HepG2 (cell line): ENCODE data around the gene SIAH2. TPM values are rescaled to one million over a fixed set of nuclear protein-coding genes. Genes with fewer than 3 reads are reported as not detected.
A peak's percentile ranks its signal among the peaks of the same experiment; 100 is the strongest.

Source experiments
- ATAC-seq: fragments of 200-7000 bp; cut with Tn5 transposase; 3 replicates; pipeline ENCODE4 v1.9.1; 2020; ENCODE audit warnings: mild to moderate bottlenecking, moderate library complexity
- BruUV-seq: library from RNA; stranded (reverse); fragments of 400-500 nt; replicated peaks from 2 replicates; lab custom pipeline; 2021; lab: Mats Ljungman, UMichigan
- CTCF ChIA-PET: fragments of 300-600 bp; formaldehyde crosslinking; extraction: SDS; loops from one replicate; lab custom pipeline; 2021; ENCODE audit warnings: low total read pairs, inconsistent platforms, low intra/inter-chr PET ratio; lab: Yijun Ruan, JAX
- POLR2A ChIA-PET: fragments of 350-600 bp; sonication (Branson Sonifier 250); formaldehyde crosslinking; loops from one replicate; lab custom pipeline; 2020; ENCODE audit warnings: antibody characterized with exemption, inconsistent platforms; lab: Yijun Ruan, JAX
- DNase-seq: peaks from one replicate; pipeline ENCODE4 v3.0.0-alpha.2; 2015; ENCODE audit warnings: low spot score
- FAIRE-seq: peaks from 3 replicates; lab custom pipeline; 2011; peaks lifted over from hg19 to GRCh38; lab: Jason Lieb, UNC
- H2AFZ ChIP-seq: one replicate; pipeline ENCODE4 v1.6.1; 2011; ENCODE audit warnings: low read length, inconsistent platforms
- H3K27ac ChIP-seq: fragments of 300-600 bp; 3 replicates; pipeline ENCODE4 v1.8.0; 2011; ENCODE audit warnings: mixed run types, mild to moderate bottlenecking, mixed read lengths, low read length, inconsistent platforms; ENCODE audit not compliant: insufficient read depth; ENCODE audit errors: extremely low read length
- H3K27me3 ChIP-seq, 2 experiments: fragments of 200-600 bp in 1 of 2; 2 replicates in 1 of 2; 3 replicates in 1 of 2; pipeline versions ENCODE4 v1.6.0 to v1.8.0; 2011; ENCODE audit warnings: low read length in 2 of 2, mild to moderate bottlenecking in 2 of 2, moderate library complexity in 2 of 2, inconsistent platforms in 1 of 2; ENCODE audit not compliant: insufficient read depth in 2 of 2, control insufficient read depth in 1 of 2
- H3K36me3 ChIP-seq, 2 experiments: fragments of 200-600 bp in 1 of 2; replicated peaks in 1 of 2; 2 replicates in 1 of 2; 3 replicates in 1 of 2; pipeline versions ENCODE4 v1.5.1 to v1.8.0; 2011; ENCODE audit warnings: low read length in 2 of 2, inconsistent platforms in 1 of 2; ENCODE audit not compliant: insufficient read depth in 2 of 2, control insufficient read depth in 1 of 2
- H3K4me1 ChIP-seq: 2 replicates; pipeline ENCODE4 v1.5.1; 2012; ENCODE audit warnings: low read length, inconsistent platforms; ENCODE audit not compliant: insufficient read depth
- H3K4me2 ChIP-seq: 2 replicates; pipeline ENCODE4 v1.6.0; 2011; ENCODE audit warnings: low read depth, low read length, inconsistent platforms
- H3K4me3 ChIP-seq, 3 experiments: fragments of 200-600 bp in 1 of 3; sonication (generic), shearing (Covaris generic) in 1 of 3; replicated peaks in 1 of 3; 2 replicates each; pipeline ENCODE4 v1.5.1; 2011 to 2016; ENCODE audit warnings: low read length in 3 of 3, inconsistent platforms in 2 of 3, low read depth in 2 of 3, mild to moderate bottlenecking in 2 of 3, control low read depth in 1 of 3, mixed read lengths in 1 of 3; ENCODE audit not compliant: insufficient read depth in 1 of 3
- H3K79me2 ChIP-seq: one replicate; pipeline ENCODE4 v1.6.1; 2011; ENCODE audit warnings: low read length, inconsistent platforms; ENCODE audit not compliant: insufficient read depth
- H3K9ac ChIP-seq: 2 replicates; pipeline ENCODE4 v1.6.0; 2011; ENCODE audit warnings: mild to moderate bottlenecking, low read depth, low read length, inconsistent platforms; ENCODE audit not compliant: insufficient read depth
- H3K9me3 ChIP-seq: 2 replicates; pipeline ENCODE4 v1.5.1; 2012; ENCODE audit warnings: mild to moderate bottlenecking, low read length
- H4K20me1 ChIP-seq: 2 replicates; pipeline ENCODE4 v1.6.0; 2011; ENCODE audit warnings: inconsistent platforms, mild to moderate bottlenecking, low read length, moderate library complexity; ENCODE audit not compliant: insufficient read depth
- DMAP1 ChIP-seq: IDR thresholded peaks from 2 replicates; pipeline ENCODE4 v1.6.1; 2016
- NAIF1 ChIP-seq: sonication (generic); formaldehyde crosslinking; IDR thresholded peaks from 2 replicates; pipeline ENCODE4 v1.5.0; 2020; ENCODE audit warnings: mild to moderate bottlenecking, missing genetic modification reagents, borderline replicate concordance
- RFXAP ChIP-seq: sonication (generic); formaldehyde crosslinking; IDR thresholded peaks from 2 replicates; pipeline ENCODE4 v1.4.0; 2020; ENCODE audit warnings: missing genetic modification reagents, borderline replicate concordance
- SNAI1 ChIP-seq: sonication (generic); formaldehyde crosslinking; IDR thresholded peaks from 2 replicates; pipeline ENCODE4 v1.5.0; 2020; ENCODE audit warnings: mild to moderate bottlenecking, missing genetic modification reagents, borderline replicate concordance
- ZBTB14 ChIP-seq: sonication (generic); formaldehyde crosslinking; IDR thresholded peaks from 2 replicates; pipeline ENCODE4 v1.4.0; 2020; ENCODE audit warnings: missing genetic modification reagents
- ZNF232 ChIP-seq: sonication (generic); formaldehyde crosslinking; IDR thresholded peaks from 2 replicates; pipeline ENCODE4 v1.4.0; 2020; ENCODE audit warnings: missing genetic modification reagents, borderline replicate concordance
- ZNF510 ChIP-seq: sonication (generic); formaldehyde crosslinking; IDR thresholded peaks from 2 replicates; pipeline ENCODE4 v1.4.0; 2020; ENCODE audit warnings: low read depth, mild to moderate bottlenecking, missing genetic modification reagents
- ZNF569 ChIP-seq: sonication (generic); formaldehyde crosslinking; IDR thresholded peaks from 2 replicates; pipeline ENCODE4 v1.5.0; 2020; ENCODE audit warnings: mild to moderate bottlenecking, missing genetic modification reagents, moderate library complexity, borderline replicate concordance
- ZNF605 ChIP-seq: sonication (generic); formaldehyde crosslinking; IDR thresholded peaks from 2 replicates; pipeline ENCODE4 v1.8.0; 2022; ENCODE audit warnings: mild to moderate bottlenecking, missing genetic modification reagents
- ZNF687 ChIP-seq: sonication (generic); formaldehyde crosslinking; IDR thresholded peaks from 2 replicates; pipeline ENCODE4 v1.5.1; 2020; ENCODE audit warnings: mild to moderate bottlenecking, missing genetic modification reagents, moderate library complexity
- ZSCAN9 ChIP-seq: IDR thresholded peaks from 2 replicates; pipeline ENCODE4 v1.6.1; 2016; ENCODE audit warnings: borderline replicate concordance
- WGBS: methylation state at CpG from one replicate; pipeline ENCODE4 v1.1.6; 2017; ENCODE audit warnings: low lambda C conversion rate; 5-methylcytosine and 5-hydroxymethylcytosine counted together
- in situ Hi-C: cut with HindIII; loops from 2 replicates; pipeline ENCODE4 v1.10.0; 2017; ENCODE audit warnings: low pct_unique_long_range_greater_than_20kb; ENCODE audit not compliant: extremely low pct_ligation_motif_present
- intact Hi-C: fragments of 100-400 bp; cut with micrococcal nuclease; formaldehyde crosslinking; loops from one replicate; pipeline ENCODE4 v1.10.0; 2022; ENCODE audit not compliant: unreplicated experiment
- polyA plus RNA-seq, 8 experiments: library from polyadenylated mRNA; depleted of rRNA in 3 of 8; stranded (reverse) in 7 of 8; unstranded in 1 of 8; fragments of >200 nt; fragmentation: Illumina TruSeq in 4 of 8; extraction: Trizol in 4 of 8; gene quantifications; 2 replicates each; pipeline versions ENCODE4 v1.2.1 to v1.2.3, GENCODE V29; 2011 to 2016; ENCODE audit warnings: low read depth in 4 of 8, missing spikeins in 1 of 8, mixed read lengths in 1 of 8; ENCODE audit not compliant: insufficient read depth in 1 of 8
- total RNA-seq, 5 experiments: library from RNA; depleted of rRNA; stranded (reverse); fragments of >200 nt; fragmentation: Illumina TruSeq; extraction: Trizol; gene quantifications; 2 replicates each; pipeline ENCODE4 v1.2.3, GENCODE V29; 2016; ENCODE audit warnings: low read depth in 1 of 5
- TF ChIP-seq, protein P1 (sequence below): sonication (generic); formaldehyde crosslinking; IDR thresholded peaks from 2 replicates; pipeline ENCODE4 v1.4.0; 2020; ENCODE audit warnings: mild to moderate bottlenecking, missing genetic modification reagents, borderline replicate concordance

SIAH2 gene
- total and polyA plus RNA-seq, 2 of the 13 experiments (the other 11 are each of a cell fraction or from before 2014, with no cell fraction given): 71.8 to 117 TPM

- H4K20me1 ChIP-seq: peaks cover 38% of the 10 kb centered on the region
- peaks cover 63% of the 10 kb centered on the region for H3K4me1 ChIP-seq
- no peak overlapping the region for H2AFZ ChIP-seq
- no peak for FAIRE-seq
- CTCF ChIA-PET: no interaction called here
- DNase-seq: peak; percentile 36
- under 1% methylated on average over 31 of the region's 48 CpGs for WGBS
- peak overlapping the region; percentile 99 for H3K27ac ChIP-seq
- H3K4me3 ChIP-seq: peak overlapping the region; percentile 97 to 100 (median 98)
- peaks cover 65% of the 10 kb centered on the region for H3K79me2 ChIP-seq
- POLR2A ChIA-PET: interaction anchor here (1.0 to 10.5 kb wide), 11 partner anchors 10 to 354 kb away, joined by 5 to 265 read pairs (median 25); partner anchors contain the start of genes ERICH6 and TSC22D2
- intact Hi-C loops (loop anchor here (10.0 kb wide), 1 partner anchor 357 kb away; the partner anchor contains the start of gene TSC22D2), in situ Hi-C loops (no loop called here)
- no TSS peak for BruUV-seq
- no peaks in the 10 kb centered on the region; a peak in 2 of 5 replicates for H3K27me3 ChIP-seq
- H3K4me2 ChIP-seq: peak overlapping the region; percentile 83
- no peak for ATAC-seq
- peaks cover 2 to 13% of the 10 kb centered on the region in 2 experiments; a peak in 4 of 5 replicates for H3K36me3 ChIP-seq
- peak overlapping the region; percentile 99 for H3K9ac ChIP-seq
- H3K9me3 ChIP-seq: no peaks in the 10 kb centered on the region
- TF ChIP-seq RFXAP (CRISPR knock-in tag) (no peak), ZNF605 (0 out of 2 replicates have a peak, but pooled peaks have one; percentile 42), ZNF569 (CRISPR knock-in tag) (no peak), ZBTB14 (CRISPR knock-in tag) (no peak), SNAI1 (0 out of 2 replicates have a peak, but pooled peaks have one; percentile 52), ZSCAN9 (CRISPR knock-in tag) (0 out of 2 replicates have a peak, but pooled peaks have one; percentile 29), ZNF510 (CRISPR knock-in tag) (no peak), NAIF1 (CRISPR knock-in tag) (no peak), ZNF232 (CRISPR knock-in tag) (0 out of 2 replicates have a peak, but pooled peaks have one; percentile 36), DMAP1 (0 out of 2 replicates have a peak, but pooled peaks have one; percentile 36), ZNF687 (CRISPR knock-in tag) (peak; percentile 56)
- TF ChIP-seq, protein P1, sequence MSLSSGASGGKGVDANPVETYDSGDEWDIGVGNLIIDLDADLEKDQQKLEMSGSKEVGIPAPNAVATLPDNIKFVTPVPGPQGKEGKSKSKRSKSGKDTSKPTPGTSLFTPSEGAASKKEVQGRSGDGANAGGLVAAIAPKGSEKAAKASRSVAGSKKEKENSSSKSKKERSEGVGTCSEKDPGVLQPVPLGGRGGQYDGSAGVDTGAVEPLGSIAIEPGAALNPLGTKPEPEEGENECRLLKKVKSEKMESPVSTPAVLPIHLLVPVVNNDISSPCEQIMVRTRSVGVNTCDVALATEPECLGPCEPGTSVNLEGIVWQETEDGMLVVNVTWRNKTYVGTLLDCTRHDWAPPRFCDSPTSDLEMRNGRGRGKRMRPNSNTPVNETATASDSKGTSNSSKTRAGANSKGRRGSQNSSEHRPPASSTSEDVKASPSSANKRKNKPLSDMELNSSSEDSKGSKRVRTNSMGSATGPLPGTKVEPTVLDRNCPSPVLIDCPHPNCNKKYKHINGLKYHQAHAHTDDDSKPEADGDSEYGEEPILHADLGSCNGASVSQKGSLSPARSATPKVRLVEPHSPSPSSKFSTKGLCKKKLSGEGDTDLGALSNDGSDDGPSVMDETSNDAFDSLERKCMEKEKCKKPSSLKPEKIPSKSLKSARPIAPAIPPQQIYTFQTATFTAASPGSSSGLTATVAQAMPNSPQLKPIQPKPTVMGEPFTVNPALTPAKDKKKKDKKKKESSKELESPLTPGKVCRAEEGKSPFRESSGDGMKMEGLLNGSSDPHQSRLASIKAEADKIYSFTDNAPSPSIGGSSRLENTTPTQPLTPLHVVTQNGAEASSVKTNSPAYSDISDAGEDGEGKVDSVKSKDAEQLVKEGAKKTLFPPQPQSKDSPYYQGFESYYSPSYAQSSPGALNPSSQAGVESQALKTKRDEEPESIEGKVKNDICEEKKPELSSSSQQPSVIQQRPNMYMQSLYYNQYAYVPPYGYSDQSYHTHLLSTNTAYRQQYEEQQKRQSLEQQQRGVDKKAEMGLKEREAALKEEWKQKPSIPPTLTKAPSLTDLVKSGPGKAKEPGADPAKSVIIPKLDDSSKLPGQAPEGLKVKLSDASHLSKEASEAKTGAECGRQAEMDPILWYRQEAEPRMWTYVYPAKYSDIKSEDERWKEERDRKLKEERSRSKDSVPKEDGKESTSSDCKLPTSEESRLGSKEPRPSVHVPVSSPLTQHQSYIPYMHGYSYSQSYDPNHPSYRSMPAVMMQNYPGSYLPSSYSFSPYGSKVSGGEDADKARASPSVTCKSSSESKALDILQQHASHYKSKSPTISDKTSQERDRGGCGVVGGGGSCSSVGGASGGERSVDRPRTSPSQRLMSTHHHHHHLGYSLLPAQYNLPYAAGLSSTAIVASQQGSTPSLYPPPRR (CRISPR knock-in tag): 0 out of 2 replicates have a peak, but pooled peaks have one; percentile 48
Observed at GRCh38 chr3:150761831-150762661, 923 bp downstream of the SIAH2 start.
